HepG2 (cell line): ENCODE results near the gene CD83. TPM values are rescaled to one million over a fixed set of nuclear protein-coding genes. Genes with fewer than 3 reads are reported as not detected.

ENCODE experiments used
- ATAC-seq: fragments of 200-7000 bp; cut with Tn5 transposase; 3 replicates; pipeline ENCODE4 v1.9.1; 2020; ENCODE audit warnings: mild to moderate bottlenecking, moderate library complexity
- BruUV-seq: library from RNA; stranded (reverse); fragments of 400-500 nt; replicated peaks from 2 replicates; lab custom pipeline; 2021; lab: Mats Ljungman, UMichigan
- CTCF ChIA-PET: fragments of 300-600 bp; formaldehyde crosslinking; extraction: SDS; loops from one replicate; lab custom pipeline; 2021; ENCODE audit warnings: low total read pairs, inconsistent platforms, low intra/inter-chr PET ratio; lab: Yijun Ruan, JAX
- POLR2A ChIA-PET: fragments of 350-600 bp; sonication (Branson Sonifier 250); formaldehyde crosslinking; loops from one replicate; lab custom pipeline; 2020; ENCODE audit warnings: antibody characterized with exemption, inconsistent platforms; lab: Yijun Ruan, JAX
- DNase-seq: peaks from one replicate; pipeline ENCODE4 v3.0.0-alpha.2; 2015; ENCODE audit warnings: low spot score
- FAIRE-seq: peaks from 3 replicates; lab custom pipeline; 2011; peaks lifted over from hg19 to GRCh38; lab: Jason Lieb, UNC
- H2AFZ ChIP-seq: one replicate; pipeline ENCODE4 v1.6.1; 2011; ENCODE audit warnings: low read length, inconsistent platforms
- H3K27ac ChIP-seq: fragments of 300-600 bp; 3 replicates; pipeline ENCODE4 v1.8.0; 2011; ENCODE audit warnings: mixed run types, mild to moderate bottlenecking, mixed read lengths, low read length, inconsistent platforms; ENCODE audit not compliant: insufficient read depth; ENCODE audit errors: extremely low read length
- H3K27me3 ChIP-seq, 2 experiments: fragments of 200-600 bp in 1 of 2; 2 replicates in 1 of 2; 3 replicates in 1 of 2; pipeline versions ENCODE4 v1.6.0 to v1.8.0; 2011; ENCODE audit warnings: low read length in 2 of 2, mild to moderate bottlenecking in 2 of 2, moderate library complexity in 2 of 2, inconsistent platforms in 1 of 2; ENCODE audit not compliant: insufficient read depth in 2 of 2, control insufficient read depth in 1 of 2
- H3K36me3 ChIP-seq, 2 experiments: fragments of 200-600 bp in 1 of 2; replicated peaks in 1 of 2; 2 replicates in 1 of 2; 3 replicates in 1 of 2; pipeline versions ENCODE4 v1.5.1 to v1.8.0; 2011; ENCODE audit warnings: low read length in 2 of 2, inconsistent platforms in 1 of 2; ENCODE audit not compliant: insufficient read depth in 2 of 2, control insufficient read depth in 1 of 2
- H3K4me1 ChIP-seq: 2 replicates; pipeline ENCODE4 v1.5.1; 2012; ENCODE audit warnings: low read length, inconsistent platforms; ENCODE audit not compliant: insufficient read depth
- H3K4me2 ChIP-seq: 2 replicates; pipeline ENCODE4 v1.6.0; 2011; ENCODE audit warnings: low read depth, low read length, inconsistent platforms
- H3K4me3 ChIP-seq, 3 experiments: fragments of 200-600 bp in 1 of 3; sonication (generic), shearing (Covaris generic) in 1 of 3; replicated peaks in 1 of 3; 2 replicates each; pipeline ENCODE4 v1.5.1; 2011 to 2016; ENCODE audit warnings: low read length in 3 of 3, inconsistent platforms in 2 of 3, low read depth in 2 of 3, mild to moderate bottlenecking in 2 of 3, control low read depth in 1 of 3, mixed read lengths in 1 of 3; ENCODE audit not compliant: insufficient read depth in 1 of 3
- H3K79me2 ChIP-seq: one replicate; pipeline ENCODE4 v1.6.1; 2011; ENCODE audit warnings: low read length, inconsistent platforms; ENCODE audit not compliant: insufficient read depth
- H3K9ac ChIP-seq: 2 replicates; pipeline ENCODE4 v1.6.0; 2011; ENCODE audit warnings: mild to moderate bottlenecking, low read depth, low read length, inconsistent platforms; ENCODE audit not compliant: insufficient read depth
- H3K9me3 ChIP-seq: 2 replicates; pipeline ENCODE4 v1.5.1; 2012; ENCODE audit warnings: mild to moderate bottlenecking, low read length
- H4K20me1 ChIP-seq: 2 replicates; pipeline ENCODE4 v1.6.0; 2011; ENCODE audit warnings: inconsistent platforms, mild to moderate bottlenecking, low read length, moderate library complexity; ENCODE audit not compliant: insufficient read depth
- CEBPZ ChIP-seq: IDR thresholded peaks from 2 replicates; pipeline ENCODE4 v1.6.1; 2012; ENCODE audit warnings: low read length, improper control_type of control experiment
- ESRRA ChIP-seq: sonication (generic); formaldehyde crosslinking; IDR thresholded peaks from 2 replicates; pipeline ENCODE4 v1.5.1; 2020; ENCODE audit warnings: mild to moderate bottlenecking, low read depth, missing genetic modification reagents
- NFIC ChIP-seq: IDR thresholded peaks from 2 replicates; pipeline ENCODE4 v1.6.1; 2012; ENCODE audit warnings: mild to moderate bottlenecking, low read length, inconsistent platforms
- RXRB ChIP-seq: IDR thresholded peaks from 2 replicates; pipeline ENCODE4 v1.6.1; 2016; ENCODE audit warnings: borderline replicate concordance, missing genetic modification reagents, missing compliant biosample characterization
- THAP11 ChIP-seq: IDR thresholded peaks from 2 replicates; pipeline ENCODE4 v1.6.1; 2016; ENCODE audit warnings: missing biosample characterization, missing genetic modification reagents
- ZBTB7A ChIP-seq: sonication (generic); formaldehyde crosslinking; IDR thresholded peaks from 2 replicates; pipeline ENCODE4 v1.8.0; 2022; ENCODE audit warnings: mild to moderate bottlenecking, missing genetic modification reagents
- ZEB1 ChIP-seq: IDR thresholded peaks from 2 replicates; pipeline ENCODE4 v1.6.1; 2012; ENCODE audit warnings: mild to moderate bottlenecking, low read depth, inconsistent platforms; ENCODE audit not compliant: insufficient replicate concordance
- ZNF24 ChIP-seq: fragments of 450-650 bp; IDR thresholded peaks from 2 replicates; pipeline ENCODE4 v1.6.1; 2017; ENCODE audit warnings: antibody characterized with exemption, mild to moderate bottlenecking
- ZNF556 ChIP-seq: sonication (generic); formaldehyde crosslinking; IDR thresholded peaks from 2 replicates; pipeline ENCODE4 v1.4.0; 2020; ENCODE audit warnings: mild to moderate bottlenecking, missing genetic modification reagents, borderline replicate concordance
- ZNF564 ChIP-seq: sonication (generic); formaldehyde crosslinking; IDR thresholded peaks from 2 replicates; pipeline ENCODE4 v1.8.1; 2023; ENCODE audit warnings: mild to moderate bottlenecking, missing genetic modification reagents
- ZNF639 ChIP-seq: conservative IDR thresholded peaks from 2 replicates; pipeline ENCODE4 v1.6.1; 2018; ENCODE audit warnings: missing genetic modification reagents
- WGBS: methylation state at CpG from one replicate; pipeline ENCODE4 v1.1.6; 2017; ENCODE audit warnings: low lambda C conversion rate; 5-methylcytosine and 5-hydroxymethylcytosine counted together
- in situ Hi-C: cut with HindIII; loops from 2 replicates; pipeline ENCODE4 v1.10.0; 2017; ENCODE audit warnings: low pct_unique_long_range_greater_than_20kb; ENCODE audit not compliant: extremely low pct_ligation_motif_present
- intact Hi-C: fragments of 100-400 bp; cut with micrococcal nuclease; formaldehyde crosslinking; loops from one replicate; pipeline ENCODE4 v1.10.0; 2022; ENCODE audit not compliant: unreplicated experiment
- polyA plus RNA-seq, 8 experiments: library from polyadenylated mRNA; depleted of rRNA in 3 of 8; stranded (reverse) in 7 of 8; unstranded in 1 of 8; fragments of >200 nt; fragmentation: Illumina TruSeq in 4 of 8; extraction: Trizol in 4 of 8; gene quantifications; 2 replicates each; pipeline versions ENCODE4 v1.2.1 to v1.2.3, GENCODE V29; 2011 to 2016; ENCODE audit warnings: low read depth in 4 of 8, missing spikeins in 1 of 8, mixed read lengths in 1 of 8; ENCODE audit not compliant: insufficient read depth in 1 of 8
- total RNA-seq, 5 experiments: library from RNA; depleted of rRNA; stranded (reverse); fragments of >200 nt; fragmentation: Illumina TruSeq; extraction: Trizol; gene quantifications; 2 replicates each; pipeline ENCODE4 v1.2.3, GENCODE V29; 2016; ENCODE audit warnings: low read depth in 1 of 5
- TF ChIP-seq, protein P1 (sequence below): fragments of 450-650 bp; IDR thresholded peaks from 2 replicates; pipeline ENCODE4 v1.6.1; 2017

Gene CD83
- total and polyA plus RNA-seq, 2 of the 13 experiments (the other 11 are each of a cell fraction or from before 2014, with no cell fraction given): 0.46 to 2.3 TPM

DNA sequence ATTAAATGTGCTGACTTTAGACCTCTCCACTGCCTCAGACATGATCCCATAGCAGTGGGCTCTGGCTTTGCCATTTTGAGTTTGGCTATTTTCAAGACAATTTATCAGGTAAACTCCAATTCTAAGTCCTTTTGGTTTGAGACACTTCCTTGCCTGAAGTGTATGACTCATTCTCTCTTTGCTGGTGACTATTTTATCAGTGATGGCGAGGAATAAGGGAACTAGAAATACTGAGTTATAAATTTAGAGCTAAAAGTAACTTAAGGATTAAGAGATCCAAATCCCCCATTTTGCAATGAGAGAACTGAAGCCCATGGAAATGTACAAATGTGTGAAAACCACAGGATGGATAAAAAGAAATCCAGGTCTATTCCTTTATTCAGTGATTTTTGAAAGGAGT, 30.9 kb upstream of the CD83 start:
- Histone ChIP-seq H3K4me3 (no peak overlapping the region), H4K20me1 (no peaks in the 10 kb centered on the region), H3K27me3 (peaks cover 0 to 17% of the 10 kb centered on the region in 2 experiments; a peak in 3 of 5 replicates), H3K9ac (no peak overlapping the region), H3K79me2 (no peaks in the 10 kb centered on the region), H3K36me3 (no peaks in the 10 kb centered on the region), H3K27ac (no peak overlapping the region), H3K4me1 (no peaks in the 10 kb centered on the region), H2AFZ (no peak overlapping the region), H3K4me2 (no peak overlapping the region), H3K9me3 (no peaks in the 10 kb centered on the region)
- intact Hi-C loops: no loop called here
- in situ Hi-C loops: no loop called here
- no TSS peak for BruUV-seq
- FAIRE-seq (no peak), ATAC-seq (no peak), DNase-seq (no peak)
- ChIA-PET CTCF (no interaction called here), POLR2A (no interaction called here)
- 4% methylated on average over 1 of the region's 1 CpG for WGBS
- TF ChIP-seq ZBTB7A (CRISPR knock-in tag) (no peak), ZNF564 (CRISPR knock-in tag) (no peak), ESRRA (CRISPR knock-in tag) (no peak), ZNF556 (no peak), THAP11 (CRISPR knock-in tag) (no peak), ZNF639 (CRISPR knock-in tag) (no peak), ZEB1 (no peak), NFIC (no peak), ZNF24 (no peak), RXRB (CRISPR knock-in tag) (no peak), CEBPZ (no peak)
- TF ChIP-seq, protein P1, sequence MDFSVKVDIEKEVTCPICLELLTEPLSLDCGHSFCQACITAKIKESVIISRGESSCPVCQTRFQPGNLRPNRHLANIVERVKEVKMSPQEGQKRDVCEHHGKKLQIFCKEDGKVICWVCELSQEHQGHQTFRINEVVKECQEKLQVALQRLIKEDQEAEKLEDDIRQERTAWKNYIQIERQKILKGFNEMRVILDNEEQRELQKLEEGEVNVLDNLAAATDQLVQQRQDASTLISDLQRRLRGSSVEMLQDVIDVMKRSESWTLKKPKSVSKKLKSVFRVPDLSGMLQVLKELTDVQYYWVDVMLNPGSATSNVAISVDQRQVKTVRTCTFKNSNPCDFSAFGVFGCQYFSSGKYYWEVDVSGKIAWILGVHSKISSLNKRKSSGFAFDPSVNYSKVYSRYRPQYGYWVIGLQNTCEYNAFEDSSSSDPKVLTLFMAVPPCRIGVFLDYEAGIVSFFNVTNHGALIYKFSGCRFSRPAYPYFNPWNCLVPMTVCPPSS: no peak
